Measurements from ENCODE around the gene PRRT2.

DNA sequence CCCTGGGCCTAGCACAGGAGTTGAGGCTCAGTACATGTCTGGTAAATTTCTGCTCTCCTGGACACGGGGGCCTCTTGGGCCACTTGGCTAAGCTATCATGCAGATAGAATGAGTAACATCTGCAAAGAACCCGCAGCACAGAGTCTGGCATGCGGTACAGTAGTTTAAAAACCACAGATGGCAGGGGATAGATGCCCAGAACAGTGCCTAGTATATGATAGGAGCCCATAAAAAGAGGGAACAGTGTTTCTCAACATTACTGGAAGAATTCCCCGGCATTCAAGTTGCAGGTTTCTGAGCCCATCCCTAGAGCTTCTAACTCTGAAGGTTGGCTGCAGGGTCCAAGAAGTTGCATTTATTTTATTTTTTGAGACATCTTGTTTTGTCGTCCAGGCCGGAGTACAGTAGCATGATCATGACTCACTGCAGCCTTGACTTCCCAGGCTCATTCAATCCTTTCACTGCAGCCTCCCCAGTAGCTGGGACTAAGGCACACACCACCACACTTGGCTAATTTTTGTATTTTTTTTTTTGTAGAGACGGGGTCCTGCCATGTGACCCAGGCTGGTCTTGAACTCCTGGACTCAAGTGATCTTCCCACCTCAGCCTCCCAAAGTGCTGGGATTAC lies 45.3 kb downstream of the PRRT2 start:
- TF ChIP-seq POLR2AphosphoS5 (IDR thresholded peaks at IDR 0.05; ENCODE audit: low read depth, low read length) (no peak), TCF7L2 (IDR thresholded peaks at IDR 0.05; ENCODE audit: low read depth, low read length) (no peak)
- TF ChIP-seq, protein P1, sequence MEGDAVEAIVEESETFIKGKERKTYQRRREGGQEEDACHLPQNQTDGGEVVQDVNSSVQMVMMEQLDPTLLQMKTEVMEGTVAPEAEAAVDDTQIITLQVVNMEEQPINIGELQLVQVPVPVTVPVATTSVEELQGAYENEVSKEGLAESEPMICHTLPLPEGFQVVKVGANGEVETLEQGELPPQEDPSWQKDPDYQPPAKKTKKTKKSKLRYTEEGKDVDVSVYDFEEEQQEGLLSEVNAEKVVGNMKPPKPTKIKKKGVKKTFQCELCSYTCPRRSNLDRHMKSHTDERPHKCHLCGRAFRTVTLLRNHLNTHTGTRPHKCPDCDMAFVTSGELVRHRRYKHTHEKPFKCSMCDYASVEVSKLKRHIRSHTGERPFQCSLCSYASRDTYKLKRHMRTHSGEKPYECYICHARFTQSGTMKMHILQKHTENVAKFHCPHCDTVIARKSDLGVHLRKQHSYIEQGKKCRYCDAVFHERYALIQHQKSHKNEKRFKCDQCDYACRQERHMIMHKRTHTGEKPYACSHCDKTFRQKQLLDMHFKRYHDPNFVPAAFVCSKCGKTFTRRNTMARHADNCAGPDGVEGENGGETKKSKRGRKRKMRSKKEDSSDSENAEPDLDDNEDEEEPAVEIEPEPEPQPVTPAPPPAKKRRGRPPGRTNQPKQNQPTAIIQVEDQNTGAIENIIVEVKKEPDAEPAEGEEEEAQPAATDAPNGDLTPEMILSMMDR (IDR thresholded peaks at IDR 0.05): no peak
- TF ChIP-seq, protein P2, sequence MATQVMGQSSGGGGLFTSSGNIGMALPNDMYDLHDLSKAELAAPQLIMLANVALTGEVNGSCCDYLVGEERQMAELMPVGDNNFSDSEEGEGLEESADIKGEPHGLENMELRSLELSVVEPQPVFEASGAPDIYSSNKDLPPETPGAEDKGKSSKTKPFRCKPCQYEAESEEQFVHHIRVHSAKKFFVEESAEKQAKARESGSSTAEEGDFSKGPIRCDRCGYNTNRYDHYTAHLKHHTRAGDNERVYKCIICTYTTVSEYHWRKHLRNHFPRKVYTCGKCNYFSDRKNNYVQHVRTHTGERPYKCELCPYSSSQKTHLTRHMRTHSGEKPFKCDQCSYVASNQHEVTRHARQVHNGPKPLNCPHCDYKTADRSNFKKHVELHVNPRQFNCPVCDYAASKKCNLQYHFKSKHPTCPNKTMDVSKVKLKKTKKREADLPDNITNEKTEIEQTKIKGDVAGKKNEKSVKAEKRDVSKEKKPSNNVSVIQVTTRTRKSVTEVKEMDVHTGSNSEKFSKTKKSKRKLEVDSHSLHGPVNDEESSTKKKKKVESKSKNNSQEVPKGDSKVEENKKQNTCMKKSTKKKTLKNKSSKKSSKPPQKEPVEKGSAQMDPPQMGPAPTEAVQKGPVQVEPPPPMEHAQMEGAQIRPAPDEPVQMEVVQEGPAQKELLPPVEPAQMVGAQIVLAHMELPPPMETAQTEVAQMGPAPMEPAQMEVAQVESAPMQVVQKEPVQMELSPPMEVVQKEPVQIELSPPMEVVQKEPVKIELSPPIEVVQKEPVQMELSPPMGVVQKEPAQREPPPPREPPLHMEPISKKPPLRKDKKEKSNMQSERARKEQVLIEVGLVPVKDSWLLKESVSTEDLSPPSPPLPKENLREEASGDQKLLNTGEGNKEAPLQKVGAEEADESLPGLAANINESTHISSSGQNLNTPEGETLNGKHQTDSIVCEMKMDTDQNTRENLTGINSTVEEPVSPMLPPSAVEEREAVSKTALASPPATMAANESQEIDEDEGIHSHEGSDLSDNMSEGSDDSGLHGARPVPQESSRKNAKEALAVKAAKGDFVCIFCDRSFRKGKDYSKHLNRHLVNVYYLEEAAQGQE (IDR thresholded peaks at IDR 0.05; ENCODE audit: insufficient read depth in 1 of 2, low read depth in 2 of 2, low read length in 1 of 2): no peak

All from Panc1 (cell line).